HepG2 (cell line): ENCODE results near the gene PPIA. TPM values are rescaled to one million over a fixed set of nuclear protein-coding genes. Genes with fewer than 3 reads are reported as not detected.

Experiments used
- KLF16 ChIP-seq, 2 experiments: sonication (generic) in 1 of 2; formaldehyde crosslinking in 1 of 2; IDR thresholded peaks; 2 replicates each; pipeline versions ENCODE4 v1.6.1 to v1.8.0; 2016 to 2023; ENCODE audit warnings: missing genetic modification reagents in 2 of 2, missing compliant biosample characterization in 1 of 2
- NCOA2 ChIP-seq: sonication (generic); formaldehyde crosslinking; IDR thresholded peaks from 2 replicates; pipeline ENCODE4 v1.8.0; 2022; ENCODE audit warnings: inconsistent platforms
- SIN3A ChIP-seq: IDR thresholded peaks from 2 replicates; pipeline ENCODE4 v1.6.1; 2011; ENCODE audit warnings: low read depth, mild to moderate bottlenecking, control low read depth, low read length, borderline replicate concordance
- SOX5 ChIP-seq: IDR thresholded peaks from 2 replicates; pipeline ENCODE4 v1.6.1; 2016; ENCODE audit warnings: borderline replicate concordance
- SRF ChIP-seq: IDR thresholded peaks from 2 replicates; pipeline ENCODE4 v1.6.1; 2011; ENCODE audit warnings: mild to moderate bottlenecking, low read depth, low read length, moderate library complexity
- TBX2 ChIP-seq: sonication (generic); formaldehyde crosslinking; IDR thresholded peaks from 2 replicates; pipeline ENCODE4 v1.5.0; 2020; ENCODE audit warnings: missing genetic modification reagents, mild to moderate bottlenecking, borderline replicate concordance
- THAP11 ChIP-seq: IDR thresholded peaks from 2 replicates; pipeline ENCODE4 v1.6.1; 2016; ENCODE audit warnings: missing biosample characterization, missing genetic modification reagents
- YEATS4 ChIP-seq: sonication (generic); formaldehyde crosslinking; IDR thresholded peaks from 2 replicates; pipeline ENCODE4 v1.4.0; 2020; ENCODE audit warnings: missing genetic modification reagents, borderline replicate concordance
- ZBTB21 ChIP-seq: sonication (generic); formaldehyde crosslinking; IDR thresholded peaks from 2 replicates; pipeline ENCODE4 v1.4.0; 2020; ENCODE audit warnings: missing genetic modification reagents
- ZIK1 ChIP-seq: sonication (generic); formaldehyde crosslinking; IDR thresholded peaks from 2 replicates; pipeline ENCODE4 v1.5.0; 2020; ENCODE audit warnings: mild to moderate bottlenecking, low read depth, missing genetic modification reagents, borderline replicate concordance
- ZNF367 ChIP-seq: sonication (generic); formaldehyde crosslinking; IDR thresholded peaks from 2 replicates; pipeline ENCODE4 v1.4.0; 2020; ENCODE audit warnings: missing genetic modification reagents, borderline replicate concordance
- ZNF546 ChIP-seq: sonication (generic); formaldehyde crosslinking; conservative IDR thresholded peaks from 2 replicates; pipeline ENCODE4 v1.8.1; 2023; ENCODE audit warnings: mild to moderate bottlenecking, missing genetic modification reagents
- ZNF607 ChIP-seq: sonication (generic); formaldehyde crosslinking; IDR thresholded peaks from 2 replicates; pipeline ENCODE4 v1.5.1; 2020; ENCODE audit warnings: missing genetic modification reagents, mild to moderate bottlenecking, borderline replicate concordance
- ZNF878 ChIP-seq: sonication (generic); formaldehyde crosslinking; IDR thresholded peaks from 2 replicates; pipeline ENCODE4 v1.8.1; 2023; ENCODE audit warnings: mild to moderate bottlenecking, missing genetic modification reagents, moderate library complexity
- ZSCAN21 ChIP-seq: sonication (generic); formaldehyde crosslinking; IDR thresholded peaks from 2 replicates; pipeline ENCODE4 v1.8.0; 2022; ENCODE audit warnings: mild to moderate bottlenecking, missing genetic modification reagents, moderate library complexity, borderline replicate concordance
- polyA plus RNA-seq, 8 experiments: library from polyadenylated mRNA; depleted of rRNA in 3 of 8; stranded (reverse) in 7 of 8; unstranded in 1 of 8; fragments of >200 nt; fragmentation: Illumina TruSeq in 4 of 8; extraction: Trizol in 4 of 8; gene quantifications; 2 replicates each; pipeline versions ENCODE4 v1.2.1 to v1.2.3, GENCODE V29; 2011 to 2016; ENCODE audit warnings: low read depth in 4 of 8, missing spikeins in 1 of 8, mixed read lengths in 1 of 8; ENCODE audit not compliant: insufficient read depth in 1 of 8
- total RNA-seq, 5 experiments: library from RNA; depleted of rRNA; stranded (reverse); fragments of >200 nt; fragmentation: Illumina TruSeq; extraction: Trizol; gene quantifications; 2 replicates each; pipeline ENCODE4 v1.2.3, GENCODE V29; 2016; ENCODE audit warnings: low read depth in 1 of 5
- TF ChIP-seq, protein P1 (sequence below): sonication (generic); formaldehyde crosslinking; conservative IDR thresholded peaks from 2 replicates; pipeline ENCODE4 v1.4.0; 2020; ENCODE audit warnings: missing genetic modification reagents
- TF ChIP-seq, protein P2 (sequence below): IDR thresholded peaks from 2 replicates; pipeline ENCODE4 v1.6.1; 2016; ENCODE audit warnings: mild to moderate bottlenecking
- TF ChIP-seq, protein P3 (sequence below): IDR thresholded peaks from 2 replicates; pipeline ENCODE4 v1.6.1; 2016; ENCODE audit warnings: low read depth, borderline replicate concordance
- TF ChIP-seq, protein P4 (sequence below): sonication (generic); formaldehyde crosslinking; IDR thresholded peaks from 2 replicates; pipeline ENCODE4 v1.4.0; 2020; ENCODE audit warnings: missing genetic modification reagents, mild to moderate bottlenecking, borderline replicate concordance
- TF ChIP-seq, protein P5 (sequence below): sonication (generic); formaldehyde crosslinking; IDR thresholded peaks from 2 replicates; pipeline ENCODE4 v1.4.0; 2020; ENCODE audit warnings: missing genetic modification reagents, borderline replicate concordance
- TF ChIP-seq, protein P6 (sequence below): IDR thresholded peaks from 2 replicates; pipeline ENCODE4 v1.6.1; 2012; ENCODE audit warnings: inconsistent platforms
- TF ChIP-seq, protein P7 (sequence below): sonication (generic); formaldehyde crosslinking; IDR thresholded peaks from 2 replicates; pipeline ENCODE4 v1.4.0; 2020; ENCODE audit warnings: missing genetic modification reagents

The PPIA gene
- total and polyA plus RNA-seq, 2 of the 13 experiments (the other 11 are each of a cell fraction or from before 2014, with no cell fraction given): 2,268 to 3,010 TPM

DNA sequence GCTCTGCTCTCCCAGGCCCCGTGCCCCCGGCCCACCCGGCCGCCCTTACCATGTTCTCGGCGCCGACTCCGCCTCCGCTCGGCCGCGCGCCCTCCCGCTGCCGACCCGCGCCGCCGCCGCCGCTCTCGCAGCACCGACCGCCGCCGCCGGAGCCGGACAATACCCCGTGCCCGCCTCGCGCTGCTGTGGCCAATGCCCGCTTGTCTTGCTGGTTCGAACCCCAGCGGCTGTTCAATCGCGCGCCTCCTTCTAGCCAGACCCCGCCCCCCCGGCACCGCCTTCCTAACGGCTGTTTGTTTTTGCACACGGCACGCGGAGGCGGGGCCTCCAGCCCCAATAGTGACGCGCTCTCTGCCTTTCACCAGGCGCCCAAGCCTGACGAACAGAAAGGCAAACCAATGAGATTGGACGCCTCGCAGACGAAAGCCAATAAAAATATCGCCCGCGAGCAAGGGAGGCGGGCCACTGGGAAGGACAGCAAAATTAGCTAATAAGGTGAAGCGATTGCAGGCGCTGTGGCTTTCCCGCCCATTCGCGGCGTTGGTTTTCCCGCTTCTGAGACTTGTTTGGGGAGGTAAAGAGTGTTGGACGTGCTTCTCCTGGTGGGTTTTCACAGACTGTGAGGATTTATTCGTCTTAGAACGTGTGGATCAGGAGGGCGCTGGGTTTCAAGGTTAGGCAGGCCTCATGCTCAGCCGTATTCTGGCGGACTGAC lies 51.6 kb downstream of the PPIA start, which contains the start of gene H2AZ2 (continued):
- TF ChIP-seq, protein P1, sequence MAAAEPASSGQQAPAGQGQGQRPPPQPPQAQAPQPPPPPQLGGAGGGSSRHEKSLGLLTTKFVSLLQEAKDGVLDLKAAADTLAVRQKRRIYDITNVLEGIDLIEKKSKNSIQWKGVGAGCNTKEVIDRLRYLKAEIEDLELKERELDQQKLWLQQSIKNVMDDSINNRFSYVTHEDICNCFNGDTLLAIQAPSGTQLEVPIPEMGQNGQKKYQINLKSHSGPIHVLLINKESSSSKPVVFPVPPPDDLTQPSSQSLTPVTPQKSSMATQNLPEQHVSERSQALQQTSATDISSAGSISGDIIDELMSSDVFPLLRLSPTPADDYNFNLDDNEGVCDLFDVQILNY (CRISPR knock-in tag): peak; percentile 85
- TF ChIP-seq ZNF878 (CRISPR knock-in tag) (peak; percentile 49), ZIK1 (CRISPR knock-in tag) (no peak), ZSCAN21 (CRISPR knock-in tag) (0 out of 2 replicates have a peak, but pooled peaks have one; percentile 58), YEATS4 (CRISPR knock-in tag) (peak; percentile 92; the same call in 1 of the 2 replicates), ZBTB21 (CRISPR knock-in tag) (no peak), NCOA2 (no peak), ZNF546 (CRISPR knock-in tag) (peak; percentile 81; the same call in 1 of the 2 replicates), SIN3A (peak; percentile 72; the same call in 1 of the 2 replicates), TBX2 (CRISPR knock-in tag) (no peak; the same call in 1 of the 2 replicates), ZNF607 (CRISPR knock-in tag) (peak; percentile 72; the same call in 1 of the 2 replicates), SRF (peak; percentile 55; the same call in 1 of the 2 replicates), THAP11 (CRISPR knock-in tag) (peak; percentile 76), SOX5 (CRISPR knock-in tag) (no peak), KLF16 (CRISPR knock-in tag; IDR thresholded peaks at IDR 0.05) (0 out of 4 replicates have a peak, but pooled peaks of 1 of the 2 experiments have one; percentile 36), ZNF367 (CRISPR knock-in tag) (peak; percentile 59; the same call in 1 of the 2 replicates)
- TF ChIP-seq, protein P2, sequence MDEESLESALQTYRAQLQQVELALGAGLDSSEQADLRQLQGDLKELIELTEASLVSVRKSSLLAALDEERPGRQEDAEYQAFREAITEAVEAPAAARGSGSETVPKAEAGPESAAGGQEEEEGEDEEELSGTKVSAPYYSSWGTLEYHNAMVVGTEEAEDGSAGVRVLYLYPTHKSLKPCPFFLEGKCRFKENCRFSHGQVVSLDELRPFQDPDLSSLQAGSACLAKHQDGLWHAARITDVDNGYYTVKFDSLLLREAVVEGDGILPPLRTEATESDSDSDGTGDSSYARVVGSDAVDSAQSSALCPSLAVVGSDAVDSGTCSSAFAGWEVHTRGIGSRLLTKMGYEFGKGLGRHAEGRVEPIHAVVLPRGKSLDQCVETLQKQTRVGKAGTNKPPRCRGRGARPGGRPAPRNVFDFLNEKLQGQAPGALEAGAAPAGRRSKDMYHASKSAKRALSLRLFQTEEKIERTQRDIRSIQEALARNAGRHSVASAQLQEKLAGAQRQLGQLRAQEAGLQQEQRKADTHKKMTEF (CRISPR knock-in tag): no peak
- TF ChIP-seq, protein P3, sequence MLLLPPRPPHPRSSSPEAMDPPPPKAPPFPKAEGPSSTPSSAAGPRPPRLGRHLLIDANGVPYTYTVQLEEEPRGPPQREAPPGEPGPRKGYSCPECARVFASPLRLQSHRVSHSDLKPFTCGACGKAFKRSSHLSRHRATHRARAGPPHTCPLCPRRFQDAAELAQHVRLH (CRISPR knock-in tag): peak; percentile 19; the same call in 1 of the 2 replicates
- TF ChIP-seq, protein P4, sequence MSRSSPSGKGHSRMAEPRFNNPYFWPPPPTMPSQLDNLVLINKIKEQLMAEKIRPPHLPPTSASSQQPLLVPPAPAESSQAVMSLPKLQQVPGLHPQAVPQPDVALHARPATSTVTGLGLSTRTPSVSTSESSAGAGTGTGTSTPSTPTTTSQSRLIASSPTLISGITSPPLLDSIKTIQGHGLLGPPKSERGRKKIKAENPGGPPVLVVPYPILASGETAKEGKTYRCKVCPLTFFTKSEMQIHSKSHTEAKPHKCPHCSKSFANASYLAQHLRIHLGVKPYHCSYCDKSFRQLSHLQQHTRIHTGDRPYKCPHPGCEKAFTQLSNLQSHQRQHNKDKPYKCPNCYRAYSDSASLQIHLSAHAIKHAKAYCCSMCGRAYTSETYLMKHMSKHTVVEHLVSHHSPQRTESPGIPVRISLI (CRISPR knock-in tag): no peak; the same call in 1 of the 2 replicates
- TF ChIP-seq, protein P5, sequence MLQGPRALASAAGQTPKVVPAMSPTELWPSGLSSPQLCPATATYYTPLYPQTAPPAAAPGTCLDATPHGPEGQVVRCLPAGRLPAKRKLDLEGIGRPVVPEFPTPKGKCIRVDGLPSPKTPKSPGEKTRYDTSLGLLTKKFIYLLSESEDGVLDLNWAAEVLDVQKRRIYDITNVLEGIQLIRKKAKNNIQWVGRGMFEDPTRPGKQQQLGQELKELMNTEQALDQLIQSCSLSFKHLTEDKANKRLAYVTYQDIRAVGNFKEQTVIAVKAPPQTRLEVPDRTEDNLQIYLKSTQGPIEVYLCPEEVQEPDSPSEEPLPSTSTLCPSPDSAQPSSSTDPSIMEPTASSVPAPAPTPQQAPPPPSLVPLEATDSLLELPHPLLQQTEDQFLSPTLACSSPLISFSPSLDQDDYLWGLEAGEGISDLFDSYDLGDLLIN (CRISPR knock-in tag): peak; percentile 99; the same call in 1 of the 2 replicates
- TF ChIP-seq, protein P6, sequence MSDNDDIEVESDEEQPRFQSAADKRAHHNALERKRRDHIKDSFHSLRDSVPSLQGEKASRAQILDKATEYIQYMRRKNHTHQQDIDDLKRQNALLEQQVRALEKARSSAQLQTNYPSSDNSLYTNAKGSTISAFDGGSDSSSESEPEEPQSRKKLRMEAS: peak; percentile 67
- TF ChIP-seq, protein P7, sequence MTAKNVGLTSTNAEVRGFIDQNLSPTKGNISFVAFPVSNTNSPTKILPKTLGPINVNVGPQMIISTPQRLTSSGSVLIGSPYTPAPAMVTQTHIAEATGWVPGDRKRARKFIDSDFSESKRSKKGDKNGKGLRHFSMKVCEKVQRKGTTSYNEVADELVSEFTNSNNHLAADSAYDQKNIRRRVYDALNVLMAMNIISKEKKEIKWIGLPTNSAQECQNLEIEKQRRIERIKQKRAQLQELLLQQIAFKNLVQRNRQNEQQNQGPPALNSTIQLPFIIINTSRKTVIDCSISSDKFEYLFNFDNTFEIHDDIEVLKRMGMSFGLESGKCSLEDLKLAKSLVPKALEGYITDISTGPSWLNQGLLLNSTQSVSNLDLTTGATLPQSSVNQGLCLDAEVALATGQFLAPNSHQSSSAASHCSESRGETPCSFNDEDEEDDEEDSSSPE (CRISPR knock-in tag): peak; percentile 99
